IPS-18a (cell line): Measurements from ENCODE around the gene STEAP4.

Experiments used
- H3K27ac ChIP-seq: one replicate; pipeline ENCODE4 v1.5.1; 2013; ENCODE audit warnings: low read length
- H3K27me3 ChIP-seq: one replicate; pipeline ENCODE4 v1.6.1; 2013; ENCODE audit warnings: mild to moderate bottlenecking, low read length; ENCODE audit not compliant: control insufficient read depth, insufficient read depth
- H3K36me3 ChIP-seq: one replicate; pipeline ENCODE4 v1.6.1; 2013; ENCODE audit warnings: low read depth, low read length; ENCODE audit not compliant: control insufficient read depth
- H3K4me1 ChIP-seq: one replicate; pipeline ENCODE4 v1.6.1; 2013; ENCODE audit warnings: low read depth, low read length; ENCODE audit not compliant: control insufficient read depth
- H3K4me3 ChIP-seq: one replicate; pipeline ENCODE4 v1.5.1; 2013; ENCODE audit warnings: low read length
- H3K9ac ChIP-seq: one replicate; pipeline ENCODE4 v1.6.1; 2013; ENCODE audit warnings: mild to moderate bottlenecking, low read length, moderate library complexity
- H3K9me3 ChIP-seq: one replicate; pipeline ENCODE4 v1.6.1; 2013; ENCODE audit warnings: low read depth, low read length; ENCODE audit not compliant: control insufficient read depth

The STEAP4 gene

DNA sequence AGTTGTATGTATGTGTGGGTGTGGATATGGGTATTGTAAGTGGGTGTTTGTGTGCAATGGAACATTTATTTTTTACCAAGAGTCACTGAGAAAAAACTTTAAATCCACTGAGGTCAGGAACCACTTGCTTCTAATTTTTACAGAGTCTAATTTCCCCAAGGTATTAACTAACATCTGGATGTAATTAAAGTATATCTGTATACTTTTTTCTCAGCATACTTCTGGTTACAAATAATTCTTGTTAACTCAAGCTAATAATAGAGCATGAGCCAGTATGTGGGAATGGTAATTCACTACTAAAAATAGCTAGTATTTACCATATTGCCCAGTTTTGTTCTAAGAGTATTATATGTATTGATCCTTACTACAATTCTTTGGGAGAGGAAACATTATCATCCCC lies 24.6 kb upstream of the STEAP4 start:
- H3K4me3 ChIP-seq: no peak overlapping the region
- no peaks in the 10 kb centered on the region for H3K27me3 ChIP-seq
- H3K9me3 ChIP-seq: no peaks in the 10 kb centered on the region

GRCh38 chr7:88329532-88330463 lies 23.1 kb upstream of the STEAP4 start:
- no peaks in the 10 kb centered on the region for H3K9me3 ChIP-seq
- H3K9ac ChIP-seq: no peak overlapping the region
- H3K4me1 ChIP-seq: no peaks in the 10 kb centered on the region
- H3K4me3 ChIP-seq: no peak overlapping the region
- no peaks in the 10 kb centered on the region for H3K36me3 ChIP-seq
- H3K27me3 ChIP-seq: no peaks in the 10 kb centered on the region
- H3K27ac ChIP-seq: no peak overlapping the region

More for the DNA sequence above, 24.6 kb upstream of the STEAP4 start:
- H3K27ac ChIP-seq: no peak overlapping the region
- no peak overlapping the region for H3K9ac ChIP-seq
- H3K36me3 ChIP-seq: no peaks in the 10 kb centered on the region
- no peaks in the 10 kb centered on the region for H3K4me1 ChIP-seq

- H3K27ac ChIP-seq: no peak overlapping the region
- no peaks in the 10 kb centered on the region for H3K27me3 ChIP-seq
- H3K9me3 ChIP-seq: no peaks in the 10 kb centered on the region
- H3K9ac ChIP-seq: no peak overlapping the region
- no peaks in the 10 kb centered on the region for H3K36me3 ChIP-seq
- no peaks in the 10 kb centered on the region for H3K4me1 ChIP-seq
- no peak overlapping the region for H3K4me3 ChIP-seq
Measured at GRCh38 chr7:88328787-88329186, 22.1 kb upstream of the STEAP4 start.

DNA sequence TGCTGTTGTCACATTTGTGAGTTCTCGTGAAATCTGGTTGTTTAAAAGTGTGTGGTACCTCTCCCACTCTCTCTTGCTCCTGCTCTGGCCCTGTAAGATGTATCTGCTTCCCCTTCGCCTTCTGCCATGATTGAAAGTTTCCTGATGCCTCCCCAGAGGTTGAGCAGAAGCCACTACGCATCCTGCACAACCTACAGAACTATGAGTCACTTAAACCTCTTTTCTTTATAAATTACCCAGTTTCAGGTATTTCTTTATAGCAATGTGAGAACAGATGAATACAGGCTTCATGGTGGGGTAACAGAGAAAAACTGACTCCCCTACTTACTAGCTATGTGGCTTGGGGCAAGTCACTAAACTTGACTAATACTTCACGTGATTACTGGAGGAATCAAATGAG lies 18.0 kb upstream of the STEAP4 start:
- Histone ChIP-seq H3K4me3 (no peak overlapping the region), H3K36me3 (no peaks in the 10 kb centered on the region), H3K27ac (no peak overlapping the region), H3K9ac (no peak overlapping the region), H3K27me3 (no peaks in the 10 kb centered on the region), H3K4me1 (no peaks in the 10 kb centered on the region), H3K9me3 (no peaks in the 10 kb centered on the region)

DNA sequence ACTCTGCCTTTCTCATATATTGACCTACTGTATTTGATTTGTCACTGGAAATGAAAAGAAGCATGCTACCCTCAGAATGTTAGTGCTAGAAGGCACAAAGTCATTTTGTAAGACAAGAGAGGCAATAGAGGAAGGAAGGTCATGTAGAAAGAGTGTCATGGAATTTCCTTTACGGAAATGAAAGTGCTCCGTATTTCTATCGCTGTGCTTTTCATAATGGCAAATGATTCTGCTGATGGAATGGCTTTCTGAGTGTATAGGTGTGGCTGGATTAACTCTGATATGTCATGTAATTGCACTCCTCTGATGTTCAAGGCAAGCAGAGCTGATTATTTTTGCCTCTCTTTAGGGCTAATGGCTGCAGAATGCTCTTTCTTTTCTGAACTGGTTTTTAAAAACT lies 15.5 kb upstream of the STEAP4 start:
- no peak overlapping the region for H3K4me3 ChIP-seq
- no peaks in the 10 kb centered on the region for H3K36me3 ChIP-seq
- H3K27ac ChIP-seq: no peak overlapping the region
- H3K27me3 ChIP-seq: no peaks in the 10 kb centered on the region
- H3K4me1 ChIP-seq: no peaks in the 10 kb centered on the region
- no peaks in the 10 kb centered on the region for H3K9me3 ChIP-seq
- H3K9ac ChIP-seq: no peak overlapping the region

DNA sequence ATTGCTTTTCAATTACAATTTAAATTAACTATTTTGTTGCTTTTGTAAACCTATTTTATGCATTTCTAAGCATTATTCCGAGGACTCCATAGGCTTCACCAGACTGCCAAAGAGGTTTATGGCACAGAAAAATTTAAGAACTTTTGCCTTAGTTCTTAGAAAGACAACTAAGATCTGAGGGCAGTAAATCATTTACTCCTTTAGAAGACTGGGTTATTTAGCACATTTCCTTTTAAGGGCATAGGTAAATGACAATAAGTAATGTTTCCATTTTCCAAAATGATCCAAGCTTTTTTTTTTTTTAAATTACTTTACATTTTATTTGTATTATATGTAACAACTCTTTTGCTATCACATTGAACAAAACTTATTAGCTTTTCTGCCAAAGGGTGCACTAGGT lies 15.0 kb upstream of the STEAP4 start:
- Histone ChIP-seq H3K9ac (no peak overlapping the region), H3K4me3 (no peak overlapping the region), H3K27me3 (no peaks in the 10 kb centered on the region), H3K27ac (no peak overlapping the region), H3K4me1 (no peaks in the 10 kb centered on the region), H3K9me3 (no peaks in the 10 kb centered on the region), H3K36me3 (no peaks in the 10 kb centered on the region)

GRCh38 chr7:88318196-88318595 lies 11.5 kb upstream of the STEAP4 start:
- Histone ChIP-seq H3K27ac (no peak overlapping the region), H3K36me3 (no peaks in the 10 kb centered on the region), H3K9me3 (no peaks in the 10 kb centered on the region), H3K4me1 (no peaks in the 10 kb centered on the region), H3K9ac (no peak overlapping the region), H3K27me3 (no peaks in the 10 kb centered on the region), H3K4me3 (no peak overlapping the region)

GRCh38 chr7:88317422-88317821 lies 10.7 kb upstream of the STEAP4 start:
- Histone ChIP-seq H3K9me3 (no peaks in the 10 kb centered on the region), H3K4me1 (no peaks in the 10 kb centered on the region), H3K4me3 (no peak overlapping the region), H3K27ac (no peak overlapping the region), H3K9ac (no peak overlapping the region), H3K36me3 (no peaks in the 10 kb centered on the region), H3K27me3 (no peaks in the 10 kb centered on the region)

DNA sequence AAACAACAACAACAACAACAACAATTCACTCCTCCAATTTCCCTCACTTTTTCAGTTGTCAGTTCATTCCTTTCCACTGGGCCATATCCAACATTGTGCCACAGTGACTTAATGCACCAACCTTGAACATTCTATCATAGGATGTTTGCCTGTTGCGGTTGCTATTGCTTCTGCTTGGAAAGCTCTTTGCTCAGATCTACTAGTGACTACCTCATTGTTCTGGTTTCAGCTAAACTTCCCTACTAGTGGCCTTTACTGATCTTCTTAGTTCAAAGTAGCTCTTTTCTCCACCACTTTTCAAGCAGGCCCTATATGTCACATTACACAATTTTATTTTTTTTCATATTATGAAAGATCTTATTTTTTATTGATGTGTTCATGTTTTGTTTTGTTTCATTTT lies 9.8 kb upstream of the STEAP4 start:
- Histone ChIP-seq H3K9me3 (no peaks in the 10 kb centered on the region), H3K27ac (no peak overlapping the region), H3K4me1 (no peaks in the 10 kb centered on the region), H3K9ac (no peak overlapping the region), H3K4me3 (no peak overlapping the region), H3K27me3 (no peaks in the 10 kb centered on the region), H3K36me3 (no peaks in the 10 kb centered on the region)

- Histone ChIP-seq H3K27ac (no peak overlapping the region), H3K36me3 (no peaks in the 10 kb centered on the region), H3K4me1 (no peaks in the 10 kb centered on the region), H3K27me3 (no peaks in the 10 kb centered on the region), H3K9ac (no peak overlapping the region), H3K9me3 (no peaks in the 10 kb centered on the region), H3K4me3 (no peak overlapping the region)
Measured at GRCh38 chr7:88315522-88315921, 8.8 kb upstream of the STEAP4 start.

GRCh38 chr7:88314061-88314491 lies 7.4 kb upstream of the STEAP4 start:
- Histone ChIP-seq H3K4me3 (no peak overlapping the region), H3K9me3 (no peaks in the 10 kb centered on the region), H3K36me3 (no peaks in the 10 kb centered on the region), H3K27ac (no peak overlapping the region), H3K9ac (no peak overlapping the region), H3K4me1 (no peaks in the 10 kb centered on the region), H3K27me3 (no peaks in the 10 kb centered on the region)

DNA sequence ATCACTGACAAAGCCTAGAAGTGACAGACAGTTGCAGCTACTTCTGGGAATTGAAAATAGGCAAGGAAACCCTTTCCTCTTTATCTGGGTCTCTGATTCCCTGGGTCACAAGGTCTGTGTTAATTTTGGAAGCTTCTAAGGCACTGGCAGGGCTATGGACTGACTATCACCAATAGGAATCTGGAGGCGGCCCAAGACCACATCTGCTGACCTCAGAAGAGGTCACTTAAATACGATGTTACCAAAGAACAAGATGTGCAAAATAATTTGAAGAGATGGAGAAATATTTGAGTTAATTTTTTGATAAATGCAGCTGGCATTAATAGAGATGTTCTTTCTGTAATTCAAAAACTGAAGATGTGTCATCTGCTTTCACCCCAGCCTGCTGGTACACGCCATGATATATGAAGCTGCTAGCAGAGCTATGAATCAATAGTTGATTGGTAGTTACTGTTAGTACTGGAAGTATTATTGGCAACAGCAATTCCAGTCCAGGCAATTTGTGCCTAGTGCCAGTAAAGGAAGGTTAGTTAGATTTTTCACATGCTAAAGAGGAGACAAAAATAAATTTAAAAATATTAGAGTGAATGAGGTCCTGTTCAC lies 5.5 kb upstream of the STEAP4 start:
- no peaks in the 10 kb centered on the region for H3K4me1 ChIP-seq
- H3K4me3 ChIP-seq: no peak overlapping the region
- H3K36me3 ChIP-seq: no peaks in the 10 kb centered on the region
- H3K9ac ChIP-seq: no peak overlapping the region
- H3K27ac ChIP-seq: no peak overlapping the region
- H3K9me3 ChIP-seq: no peaks in the 10 kb centered on the region
- peaks cover 7% of the 10 kb centered on the region for H3K27me3 ChIP-seq
